Tibial nerve (tissue), 4 donors: Measurements from ENCODE around the gene KIRREL3. TPM values are rescaled to one million over a fixed set of nuclear protein-coding genes. Genes with fewer than 3 reads are reported as not detected.

Experiments
- DNase-seq, 2 donors: peaks; one replicate each; pipeline ENCODE4 v3.0.0-alpha.2; 2019; ENCODE audit warnings: low spot score in 2 of 2
- H3K27ac ChIP-seq, 4 donors: fragments of 200-600 bp; sonication (generic) in 3 of 4; one replicate each; pipeline ENCODE4 v1.5.1; 2017 to 2019; ENCODE audit warnings: mild to moderate bottlenecking in 1 of 4
- H3K27me3 ChIP-seq, 2 donors: fragments of 200-600 bp; sonication (generic) in 1 of 2; one replicate each; pipeline versions ENCODE4 v1.5.1 to v1.6.0; 2017 to 2019
- H3K36me3 ChIP-seq, 3 donors: fragments of 200-600 bp; sonication (generic); one replicate each; pipeline ENCODE4 v1.5.1; 2018 to 2019
- H3K4me1 ChIP-seq, 4 donors: fragments of 200-600 bp; sonication (generic) in 3 of 4; one replicate each; pipeline ENCODE4 v1.5.1; 2017 to 2019
- H3K4me3 ChIP-seq, 4 donors: fragments of 200-600 bp; sonication (generic) in 3 of 4; one replicate each; pipeline ENCODE4 v1.5.1; 2017 to 2019; ENCODE audit warnings: mild to moderate bottlenecking in 1 of 4, moderate library complexity in 1 of 4
- H3K9me3 ChIP-seq, 4 donors: fragments of 200-600 bp; sonication (generic) in 3 of 4; one replicate each; pipeline ENCODE4 v1.5.1; 2017 to 2019
- EP300 ChIP-seq, 2 donors: sonication (generic); formaldehyde crosslinking; IDR thresholded peaks; one replicate each; pipeline ENCODE4 v1.6.1; 2017; ENCODE audit warnings: antibody characterized with exemption in 2 of 2, mild to moderate bottlenecking in 1 of 2
- POLR2A ChIP-seq, 2 donors: fragments of 450-650 bp; IDR thresholded peaks; one replicate each; pipeline ENCODE4 v1.6.1; 2017; ENCODE audit warnings: antibody characterized with exemption in 2 of 2, mild to moderate bottlenecking in 2 of 2, moderate library complexity in 2 of 2
- WGBS, 2 donors: methylation state at CpG; one replicate each; pipeline ENCODE4 v1.1.5; 2018; 5-methylcytosine and 5-hydroxymethylcytosine counted together
- total RNA-seq, 4 donors: library from RNA; depleted of rRNA; stranded (reverse); fragments of >200 nt; gene quantifications; one replicate each; pipeline ENCODE4 v1.1.0, GENCODE V29; 2016
- TF ChIP-seq, protein P1 (sequence below), 5 experiments: fragments of 200-600 bp in 3 of 5; fragments of 450-650 bp in 2 of 5; sonication (generic) in 3 of 5; IDR thresholded peaks; one replicate each; pipeline ENCODE4 v1.5.1; 2016 to 2019; ENCODE audit warnings: antibody characterized with exemption in 5 of 5, mild to moderate bottlenecking in 3 of 5, moderate library complexity in 2 of 5

The KIRREL3 gene
- total RNA-seq, 4 donors from 2014 or later = not detected

DNA sequence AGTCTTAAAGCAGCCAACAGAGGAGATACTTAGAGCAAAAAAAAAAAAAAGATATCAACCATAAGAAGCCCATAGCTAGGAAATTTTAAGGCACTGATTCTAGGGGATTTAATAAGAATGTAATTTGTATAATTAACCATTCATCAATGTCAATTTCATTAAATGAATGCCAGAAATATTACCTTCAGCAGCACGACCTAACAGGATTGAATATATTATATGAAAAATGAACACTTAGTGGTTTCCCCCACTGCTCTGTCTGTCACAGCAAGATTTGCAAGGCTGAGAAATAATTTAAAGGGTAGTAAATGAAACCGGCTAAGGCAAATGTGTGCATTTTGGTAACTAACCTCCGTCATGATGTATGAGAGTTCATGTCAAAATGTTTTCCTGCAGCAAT lies 319.9 kb downstream of the KIRREL3 start:
- TF ChIP-seq POLR2A (IDR thresholded peaks at IDR 0.05) = no peak
- TF ChIP-seq, protein P1, sequence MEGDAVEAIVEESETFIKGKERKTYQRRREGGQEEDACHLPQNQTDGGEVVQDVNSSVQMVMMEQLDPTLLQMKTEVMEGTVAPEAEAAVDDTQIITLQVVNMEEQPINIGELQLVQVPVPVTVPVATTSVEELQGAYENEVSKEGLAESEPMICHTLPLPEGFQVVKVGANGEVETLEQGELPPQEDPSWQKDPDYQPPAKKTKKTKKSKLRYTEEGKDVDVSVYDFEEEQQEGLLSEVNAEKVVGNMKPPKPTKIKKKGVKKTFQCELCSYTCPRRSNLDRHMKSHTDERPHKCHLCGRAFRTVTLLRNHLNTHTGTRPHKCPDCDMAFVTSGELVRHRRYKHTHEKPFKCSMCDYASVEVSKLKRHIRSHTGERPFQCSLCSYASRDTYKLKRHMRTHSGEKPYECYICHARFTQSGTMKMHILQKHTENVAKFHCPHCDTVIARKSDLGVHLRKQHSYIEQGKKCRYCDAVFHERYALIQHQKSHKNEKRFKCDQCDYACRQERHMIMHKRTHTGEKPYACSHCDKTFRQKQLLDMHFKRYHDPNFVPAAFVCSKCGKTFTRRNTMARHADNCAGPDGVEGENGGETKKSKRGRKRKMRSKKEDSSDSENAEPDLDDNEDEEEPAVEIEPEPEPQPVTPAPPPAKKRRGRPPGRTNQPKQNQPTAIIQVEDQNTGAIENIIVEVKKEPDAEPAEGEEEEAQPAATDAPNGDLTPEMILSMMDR (IDR thresholded peaks at IDR 0.05) = no peak
- no peak for TF ChIP-seq EP300 (IDR thresholded peaks at IDR 0.05)
- WGBS, 2 donors = 61 to 63% methylated on average over 3 of the region's 3 CpGs
- H3K27me3 ChIP-seq = no peaks in the 10 kb centered on the region

GRCh38 chr11:126680131-126680530 lies 320.4 kb downstream of the KIRREL3 start:
- no peaks in the 10 kb centered on the region for H3K4me1 ChIP-seq
- H3K9me3 ChIP-seq = no peaks in the 10 kb centered on the region
- H3K36me3 ChIP-seq = no peaks in the 10 kb centered on the region
- 44 to 48% methylated on average over 4 of the region's 4 CpGs for WGBS, 2 donors
- DNase-seq = no peak
- no peaks in the 10 kb centered on the region for H3K27me3 ChIP-seq
- no peak overlapping the region for H3K27ac ChIP-seq
- TF ChIP-seq, protein P1 (IDR thresholded peaks at IDR 0.05) = no peak
- no peak for TF ChIP-seq POLR2A (IDR thresholded peaks at IDR 0.05)
- no peak for TF ChIP-seq EP300 (IDR thresholded peaks at IDR 0.05)
- H3K4me3 ChIP-seq = no peak overlapping the region

More for the DNA sequence above, 319.9 kb downstream of the KIRREL3 start:
- H3K27ac ChIP-seq = no peak overlapping the region
- no peaks in the 10 kb centered on the region for H3K9me3 ChIP-seq
- no peak overlapping the region for H3K4me3 ChIP-seq
- no peaks in the 10 kb centered on the region for H3K36me3 ChIP-seq
- H3K4me1 ChIP-seq = no peaks in the 10 kb centered on the region
- DNase-seq = no peak

DNA sequence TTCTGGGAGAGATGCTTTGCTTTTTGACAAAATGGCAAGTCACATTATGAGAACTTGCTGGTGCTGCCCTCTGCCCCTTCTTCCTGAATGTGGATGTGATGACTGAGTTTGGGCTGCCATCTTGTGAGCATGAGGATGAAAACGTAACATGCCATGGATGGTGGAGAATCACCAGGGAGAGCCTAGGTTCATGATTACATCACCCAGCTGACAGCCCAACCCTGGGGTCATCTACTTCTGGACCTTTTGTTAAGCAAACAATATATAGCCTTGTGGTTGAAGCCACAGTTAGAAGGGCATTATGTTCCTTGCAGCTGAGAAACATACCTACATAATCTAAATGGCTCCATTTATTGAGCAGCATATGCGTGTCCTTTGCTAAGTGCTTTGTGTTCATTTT lies 321.5 kb downstream of the KIRREL3 start:
- Histone ChIP-seq H3K36me3 (no peaks in the 10 kb centered on the region), H3K4me3 (no peak overlapping the region), H3K27me3 (no peaks in the 10 kb centered on the region), H3K4me1 (no peaks in the 10 kb centered on the region), H3K9me3 (no peaks in the 10 kb centered on the region), H3K27ac (no peak overlapping the region)
- DNase-seq = no peak
- WGBS, 2 donors = 38 to 40% methylated on average over 2 of the region's 2 CpGs
- TF ChIP-seq EP300 (IDR thresholded peaks at IDR 0.05) (no peak), POLR2A (IDR thresholded peaks at IDR 0.05) (no peak)
- TF ChIP-seq, protein P1 (IDR thresholded peaks at IDR 0.05) = no peak

- Histone ChIP-seq H3K4me1 (no peaks in the 10 kb centered on the region), H3K36me3 (no peaks in the 10 kb centered on the region), H3K9me3 (no peaks in the 10 kb centered on the region), H3K27me3 (no peaks in the 10 kb centered on the region), H3K4me3 (no peak overlapping the region), H3K27ac (no peak overlapping the region)
- no peak for TF ChIP-seq EP300 (IDR thresholded peaks at IDR 0.05)
- no peak for DNase-seq
- WGBS, 2 donors = 83% methylated on average over 9 of the region's 9 CpGs
Observed at GRCh38 chr11:126676536-126676935, 324.0 kb downstream of the KIRREL3 start.

GRCh38 chr11:126673319-126673718 lies 327.3 kb downstream of the KIRREL3 start:
- DNase-seq = no peak
- H3K27me3 ChIP-seq = no peaks in the 10 kb centered on the region
- H3K9me3 ChIP-seq = no peaks in the 10 kb centered on the region
- no peak overlapping the region for H3K4me3 ChIP-seq
- TF ChIP-seq POLR2A (IDR thresholded peaks at IDR 0.05) (no peak), EP300 (IDR thresholded peaks at IDR 0.05) (no peak)
- TF ChIP-seq, protein P1 (IDR thresholded peaks at IDR 0.05) = no peak
- 56 to 61% methylated on average over 1 of the region's 1 CpG for WGBS, 2 donors
- H3K36me3 ChIP-seq = no peaks in the 10 kb centered on the region
- H3K4me1 ChIP-seq = no peaks in the 10 kb centered on the region
- H3K27ac ChIP-seq = no peak overlapping the region

GRCh38 chr11:126669416-126669815 lies 331.2 kb downstream of the KIRREL3 start:
- no peak for TF ChIP-seq POLR2A (IDR thresholded peaks at IDR 0.05)
- TF ChIP-seq, protein P1 (IDR thresholded peaks at IDR 0.05) = no peak
- no peak for TF ChIP-seq EP300 (IDR thresholded peaks at IDR 0.05)
- DNase-seq = no peak
- WGBS, 2 donors = 47 to 53% methylated on average over 5 of the region's 5 CpGs
- Histone ChIP-seq H3K36me3 (no peaks in the 10 kb centered on the region), H3K4me3 (no peak overlapping the region), H3K9me3 (no peaks in the 10 kb centered on the region), H3K27me3 (no peaks in the 10 kb centered on the region), H3K27ac (no peak overlapping the region), H3K4me1 (no peaks in the 10 kb centered on the region)
